ENCODE data around the gene IL1R2.

DNA sequence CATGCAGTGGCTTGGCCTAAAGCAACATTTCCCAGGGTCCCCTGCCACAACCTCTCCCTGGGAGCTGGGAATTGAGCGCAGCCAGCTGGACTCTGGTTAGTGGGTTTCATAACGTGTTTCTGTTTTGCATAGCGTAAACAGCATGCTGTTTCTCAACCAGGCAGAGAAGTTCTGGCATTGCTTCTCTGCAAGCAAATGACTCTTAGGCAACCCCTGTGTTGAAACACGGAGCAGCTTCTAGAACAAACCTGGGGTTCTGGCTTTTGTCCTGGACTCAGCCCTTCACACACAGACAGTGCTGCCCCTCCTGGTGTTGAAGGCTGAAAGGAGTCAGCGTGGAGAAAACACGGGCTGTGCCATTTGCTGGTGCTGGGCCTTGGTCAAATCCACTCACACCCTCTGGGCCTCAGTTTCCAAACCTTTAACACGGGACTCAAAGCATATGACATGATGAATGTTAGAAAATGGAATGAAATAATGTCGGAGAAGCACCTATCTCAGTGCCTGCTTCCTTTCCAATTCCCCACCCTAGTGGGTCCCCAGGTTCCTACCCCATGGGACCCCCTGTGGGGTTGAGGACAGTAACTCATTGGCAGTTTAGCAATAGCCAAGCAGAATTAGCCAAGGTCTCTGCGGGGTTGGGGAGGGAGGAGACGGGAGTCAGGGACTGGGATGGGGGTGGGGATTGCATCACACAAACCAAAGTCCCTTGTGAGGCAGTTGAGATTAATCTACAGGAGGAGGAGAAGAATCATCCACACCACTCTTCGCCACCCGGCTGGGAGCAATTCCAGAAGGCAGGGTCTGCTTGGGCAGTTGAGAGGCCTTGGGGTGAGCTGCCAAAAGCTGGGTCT is 30.2 kb upstream of the IL1R2 start:
- TF ChIP-seq POLR2A (IDR thresholded peaks at IDR 0.05; ENCODE audit: low read length), result no peak
- TF ChIP-seq, protein P1, sequence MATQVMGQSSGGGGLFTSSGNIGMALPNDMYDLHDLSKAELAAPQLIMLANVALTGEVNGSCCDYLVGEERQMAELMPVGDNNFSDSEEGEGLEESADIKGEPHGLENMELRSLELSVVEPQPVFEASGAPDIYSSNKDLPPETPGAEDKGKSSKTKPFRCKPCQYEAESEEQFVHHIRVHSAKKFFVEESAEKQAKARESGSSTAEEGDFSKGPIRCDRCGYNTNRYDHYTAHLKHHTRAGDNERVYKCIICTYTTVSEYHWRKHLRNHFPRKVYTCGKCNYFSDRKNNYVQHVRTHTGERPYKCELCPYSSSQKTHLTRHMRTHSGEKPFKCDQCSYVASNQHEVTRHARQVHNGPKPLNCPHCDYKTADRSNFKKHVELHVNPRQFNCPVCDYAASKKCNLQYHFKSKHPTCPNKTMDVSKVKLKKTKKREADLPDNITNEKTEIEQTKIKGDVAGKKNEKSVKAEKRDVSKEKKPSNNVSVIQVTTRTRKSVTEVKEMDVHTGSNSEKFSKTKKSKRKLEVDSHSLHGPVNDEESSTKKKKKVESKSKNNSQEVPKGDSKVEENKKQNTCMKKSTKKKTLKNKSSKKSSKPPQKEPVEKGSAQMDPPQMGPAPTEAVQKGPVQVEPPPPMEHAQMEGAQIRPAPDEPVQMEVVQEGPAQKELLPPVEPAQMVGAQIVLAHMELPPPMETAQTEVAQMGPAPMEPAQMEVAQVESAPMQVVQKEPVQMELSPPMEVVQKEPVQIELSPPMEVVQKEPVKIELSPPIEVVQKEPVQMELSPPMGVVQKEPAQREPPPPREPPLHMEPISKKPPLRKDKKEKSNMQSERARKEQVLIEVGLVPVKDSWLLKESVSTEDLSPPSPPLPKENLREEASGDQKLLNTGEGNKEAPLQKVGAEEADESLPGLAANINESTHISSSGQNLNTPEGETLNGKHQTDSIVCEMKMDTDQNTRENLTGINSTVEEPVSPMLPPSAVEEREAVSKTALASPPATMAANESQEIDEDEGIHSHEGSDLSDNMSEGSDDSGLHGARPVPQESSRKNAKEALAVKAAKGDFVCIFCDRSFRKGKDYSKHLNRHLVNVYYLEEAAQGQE (IDR thresholded peaks at IDR 0.05), result no peak
- TF ChIP-seq CHD2 (IDR thresholded peaks at IDR 0.05; ENCODE audit: low read length, partially characterized antibody), result no peak
- no peak for TF ChIP-seq EP300 (IDR thresholded peaks at IDR 0.05)
- TF ChIP-seq, protein P2, sequence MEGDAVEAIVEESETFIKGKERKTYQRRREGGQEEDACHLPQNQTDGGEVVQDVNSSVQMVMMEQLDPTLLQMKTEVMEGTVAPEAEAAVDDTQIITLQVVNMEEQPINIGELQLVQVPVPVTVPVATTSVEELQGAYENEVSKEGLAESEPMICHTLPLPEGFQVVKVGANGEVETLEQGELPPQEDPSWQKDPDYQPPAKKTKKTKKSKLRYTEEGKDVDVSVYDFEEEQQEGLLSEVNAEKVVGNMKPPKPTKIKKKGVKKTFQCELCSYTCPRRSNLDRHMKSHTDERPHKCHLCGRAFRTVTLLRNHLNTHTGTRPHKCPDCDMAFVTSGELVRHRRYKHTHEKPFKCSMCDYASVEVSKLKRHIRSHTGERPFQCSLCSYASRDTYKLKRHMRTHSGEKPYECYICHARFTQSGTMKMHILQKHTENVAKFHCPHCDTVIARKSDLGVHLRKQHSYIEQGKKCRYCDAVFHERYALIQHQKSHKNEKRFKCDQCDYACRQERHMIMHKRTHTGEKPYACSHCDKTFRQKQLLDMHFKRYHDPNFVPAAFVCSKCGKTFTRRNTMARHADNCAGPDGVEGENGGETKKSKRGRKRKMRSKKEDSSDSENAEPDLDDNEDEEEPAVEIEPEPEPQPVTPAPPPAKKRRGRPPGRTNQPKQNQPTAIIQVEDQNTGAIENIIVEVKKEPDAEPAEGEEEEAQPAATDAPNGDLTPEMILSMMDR (IDR thresholded peaks at IDR 0.05), result no peak
- TF ChIP-seq RNF2 (IDR thresholded peaks at IDR 0.05; ENCODE audit: borderline replicate concordance, low read depth), result no peak
- TF ChIP-seq, protein P3, sequence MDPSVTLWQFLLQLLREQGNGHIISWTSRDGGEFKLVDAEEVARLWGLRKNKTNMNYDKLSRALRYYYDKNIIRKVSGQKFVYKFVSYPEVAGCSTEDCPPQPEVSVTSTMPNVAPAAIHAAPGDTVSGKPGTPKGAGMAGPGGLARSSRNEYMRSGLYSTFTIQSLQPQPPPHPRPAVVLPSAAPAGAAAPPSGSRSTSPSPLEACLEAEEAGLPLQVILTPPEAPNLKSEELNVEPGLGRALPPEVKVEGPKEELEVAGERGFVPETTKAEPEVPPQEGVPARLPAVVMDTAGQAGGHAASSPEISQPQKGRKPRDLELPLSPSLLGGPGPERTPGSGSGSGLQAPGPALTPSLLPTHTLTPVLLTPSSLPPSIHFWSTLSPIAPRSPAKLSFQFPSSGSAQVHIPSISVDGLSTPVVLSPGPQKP (IDR thresholded peaks at IDR 0.05; ENCODE audit: low read depth, low read length), result no peak
- no peak for TF ChIP-seq HDAC2 (IDR thresholded peaks at IDR 0.05)
- no peak for TF ChIP-seq CHD4 (IDR thresholded peaks at IDR 0.05; ENCODE audit: borderline replicate concordance)
- TF ChIP-seq KDM1A (IDR thresholded peaks at IDR 0.05; ENCODE audit: low read depth), result no peak
- no peak for TF ChIP-seq EHMT2 (IDR thresholded peaks at IDR 0.05; ENCODE audit: low read depth)
- TF ChIP-seq MAFK (IDR thresholded peaks at IDR 0.05; ENCODE audit: partially characterized antibody), result no peak
- TF ChIP-seq NR3C1 (IDR thresholded peaks at IDR 0.05), result no peak
